Astrocyte (in vitro differentiated cells and primary cell): ENCODE results near the gene SPTB. TPM values are rescaled to one million over a fixed set of nuclear protein-coding genes. Genes with fewer than 3 reads are reported as not detected.

ENCODE experiments used
- DNase-seq: peaks from one replicate; pipeline ENCODE4 v3.0.0-alpha.2; 2010; ENCODE audit warnings: low read depth
- FAIRE-seq: peaks from 2 replicates; lab custom pipeline; 2011; peaks lifted over from hg19 to GRCh38; lab: Jason Lieb, UNC
- H2AFZ ChIP-seq: 2 replicates; pipeline ENCODE4 v1.6.0; 2012; ENCODE audit warnings: low read depth, low read length, inconsistent platforms
- H3K27ac ChIP-seq: 2 replicates; pipeline ENCODE4 v1.5.1; 2011; ENCODE audit warnings: low read depth, low read length, inconsistent platforms
- H3K27me3 ChIP-seq: 2 replicates; pipeline ENCODE4 v1.6.0; 2011; ENCODE audit warnings: low read length, inconsistent platforms; ENCODE audit not compliant: insufficient read depth
- H3K36me3 ChIP-seq: 2 replicates; pipeline ENCODE4 v1.5.1; 2011; ENCODE audit warnings: low read length, inconsistent platforms; ENCODE audit not compliant: insufficient read depth
- H3K4me1 ChIP-seq: 2 replicates; pipeline ENCODE4 v1.5.1; 2011; ENCODE audit warnings: low read length, inconsistent platforms; ENCODE audit not compliant: insufficient read depth
- H3K4me2 ChIP-seq: 2 replicates; pipeline ENCODE4 v1.6.0; 2012; ENCODE audit warnings: low read length, inconsistent platforms
- H3K4me3 ChIP-seq: 2 replicates; pipeline ENCODE4 v1.5.1; 2011; ENCODE audit warnings: low read depth, mild to moderate bottlenecking, low read length, inconsistent platforms; ENCODE audit not compliant: insufficient read depth
- H3K79me2 ChIP-seq: 2 replicates; pipeline ENCODE4 v1.6.0; 2012; ENCODE audit warnings: mild to moderate bottlenecking, low read length, inconsistent platforms; ENCODE audit not compliant: insufficient read depth
- H3K9ac ChIP-seq: 2 replicates; pipeline ENCODE4 v1.6.0; 2012; ENCODE audit warnings: mild to moderate bottlenecking, low read length, inconsistent platforms
- H3K9me3 ChIP-seq: 2 replicates; pipeline ENCODE4 v1.5.1; 2012; ENCODE audit warnings: low read depth, mild to moderate bottlenecking, low read length, inconsistent platforms; ENCODE audit not compliant: insufficient read depth
- H4K20me1 ChIP-seq: 2 replicates; pipeline ENCODE4 v1.6.0; 2012; ENCODE audit warnings: low read length, inconsistent platforms; ENCODE audit not compliant: insufficient read depth
- H3K27ac Mint-ChIP-seq: one replicate; pipeline ENCODE4 v1.8.0; 2021; ENCODE audit warnings: mild to moderate bottlenecking, mixed read lengths; ENCODE audit not compliant: unreplicated experiment
- H3K27me3 Mint-ChIP-seq: one replicate; pipeline ENCODE4 v1.8.0; 2021; ENCODE audit warnings: low read depth, mixed read lengths; ENCODE audit not compliant: unreplicated experiment
- H3K36me3 Mint-ChIP-seq: one replicate; pipeline ENCODE4 v1.8.0; 2021; ENCODE audit warnings: low read depth, mixed read lengths; ENCODE audit not compliant: unreplicated experiment
- H3K4me1 Mint-ChIP-seq: one replicate; pipeline ENCODE4 v1.8.0; 2021; ENCODE audit warnings: low read depth, mixed read lengths; ENCODE audit not compliant: unreplicated experiment
- H3K4me3 Mint-ChIP-seq: one replicate; pipeline ENCODE4 v1.8.0; 2021; ENCODE audit warnings: mild to moderate bottlenecking, moderate library complexity, mixed read lengths; ENCODE audit not compliant: unreplicated experiment
- H3K9me3 Mint-ChIP-seq: one replicate; pipeline ENCODE4 v1.8.0; 2021; ENCODE audit warnings: mild to moderate bottlenecking, mixed read lengths; ENCODE audit not compliant: unreplicated experiment
- EZH2 ChIP-seq: IDR thresholded peaks from 2 replicates; pipeline ENCODE4 v1.6.1; 2012; ENCODE audit warnings: mild to moderate bottlenecking, low read length, inconsistent platforms; ENCODE audit not compliant: insufficient read depth
- total RNA-seq: library from RNA; stranded (reverse); gene quantifications from 2 replicates; pipeline ENCODE4 v1.2.1, GENCODE V29; 2021
- TF ChIP-seq, protein P1 (sequence below): IDR thresholded peaks from 2 replicates; pipeline ENCODE4 v1.5.1; 2011; ENCODE audit warnings: low read depth, mild to moderate bottlenecking, inconsistent platforms, low read length, moderate library complexity; ENCODE audit not compliant: insufficient read depth

SPTB gene
- total RNA-seq, 1 donor from 2014 or later = 0.32 TPM

DNA sequence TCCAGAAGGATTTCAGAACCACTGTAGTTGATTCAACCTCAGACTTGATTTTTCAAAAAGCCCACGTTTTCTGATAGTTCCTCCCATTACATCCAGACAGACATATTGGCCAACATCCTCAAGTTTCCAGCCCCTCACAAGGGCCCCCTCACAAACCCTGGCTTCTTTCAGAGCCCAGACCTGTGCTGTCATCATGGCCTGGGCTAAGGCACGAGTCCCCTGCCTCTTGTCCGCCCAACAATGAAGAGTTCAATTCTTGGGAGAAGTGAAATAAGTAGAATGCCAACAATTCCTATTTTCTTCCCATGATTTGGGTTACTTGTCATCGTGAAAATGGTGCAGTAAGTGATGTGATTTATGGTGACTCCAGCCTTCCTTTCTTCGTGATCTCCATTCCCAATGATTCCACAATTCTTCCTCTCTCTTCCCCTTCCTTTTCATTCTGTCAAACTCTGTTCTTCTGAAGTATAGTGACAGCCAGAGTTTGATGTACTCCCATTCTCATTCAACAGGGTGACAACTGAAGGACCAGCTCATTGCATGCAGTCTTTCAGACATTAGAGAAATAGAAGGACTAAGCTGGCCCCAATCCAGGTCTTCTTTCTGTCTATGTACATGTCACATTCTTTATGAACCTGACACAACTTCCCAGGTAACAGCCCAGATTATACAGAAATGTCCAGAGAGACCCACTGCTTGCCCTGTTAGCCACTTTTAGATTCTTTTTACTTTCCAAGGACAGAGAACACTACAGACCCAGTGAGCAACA, 29.2 kb downstream of the SPTB start:
- no peaks in the 10 kb centered on the region for H3K36me3 ChIP-seq
- H2AFZ ChIP-seq = no peak overlapping the region
- H4K20me1 ChIP-seq = no peaks in the 10 kb centered on the region
- Mint-ChIP-seq H3K9me3 (peaks cover 5% of the 10 kb centered on the region), H3K27me3 (peaks cover 21% of the 10 kb centered on the region), H3K27ac (no peak overlapping the region), H3K36me3 (no peaks in the 10 kb centered on the region), H3K4me1 (peaks cover 4% of the 10 kb centered on the region), H3K4me3 (no peak overlapping the region)
- no peaks in the 10 kb centered on the region for H3K9me3 ChIP-seq
- no peak overlapping the region for H3K27ac ChIP-seq
- H3K79me2 ChIP-seq = no peaks in the 10 kb centered on the region
- TF ChIP-seq, protein P1, sequence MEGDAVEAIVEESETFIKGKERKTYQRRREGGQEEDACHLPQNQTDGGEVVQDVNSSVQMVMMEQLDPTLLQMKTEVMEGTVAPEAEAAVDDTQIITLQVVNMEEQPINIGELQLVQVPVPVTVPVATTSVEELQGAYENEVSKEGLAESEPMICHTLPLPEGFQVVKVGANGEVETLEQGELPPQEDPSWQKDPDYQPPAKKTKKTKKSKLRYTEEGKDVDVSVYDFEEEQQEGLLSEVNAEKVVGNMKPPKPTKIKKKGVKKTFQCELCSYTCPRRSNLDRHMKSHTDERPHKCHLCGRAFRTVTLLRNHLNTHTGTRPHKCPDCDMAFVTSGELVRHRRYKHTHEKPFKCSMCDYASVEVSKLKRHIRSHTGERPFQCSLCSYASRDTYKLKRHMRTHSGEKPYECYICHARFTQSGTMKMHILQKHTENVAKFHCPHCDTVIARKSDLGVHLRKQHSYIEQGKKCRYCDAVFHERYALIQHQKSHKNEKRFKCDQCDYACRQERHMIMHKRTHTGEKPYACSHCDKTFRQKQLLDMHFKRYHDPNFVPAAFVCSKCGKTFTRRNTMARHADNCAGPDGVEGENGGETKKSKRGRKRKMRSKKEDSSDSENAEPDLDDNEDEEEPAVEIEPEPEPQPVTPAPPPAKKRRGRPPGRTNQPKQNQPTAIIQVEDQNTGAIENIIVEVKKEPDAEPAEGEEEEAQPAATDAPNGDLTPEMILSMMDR = no peak
- TF ChIP-seq EZH2 = no peak
- no peak overlapping the region for H3K4me3 ChIP-seq
- H3K4me1 ChIP-seq = peaks cover 3% of the 10 kb centered on the region
- DNase-seq (no peak), FAIRE-seq (no peak)
- peaks cover 61% of the 10 kb centered on the region for H3K27me3 ChIP-seq
- H3K4me2 ChIP-seq = no peak overlapping the region
- H3K9ac ChIP-seq = no peak overlapping the region

DNA sequence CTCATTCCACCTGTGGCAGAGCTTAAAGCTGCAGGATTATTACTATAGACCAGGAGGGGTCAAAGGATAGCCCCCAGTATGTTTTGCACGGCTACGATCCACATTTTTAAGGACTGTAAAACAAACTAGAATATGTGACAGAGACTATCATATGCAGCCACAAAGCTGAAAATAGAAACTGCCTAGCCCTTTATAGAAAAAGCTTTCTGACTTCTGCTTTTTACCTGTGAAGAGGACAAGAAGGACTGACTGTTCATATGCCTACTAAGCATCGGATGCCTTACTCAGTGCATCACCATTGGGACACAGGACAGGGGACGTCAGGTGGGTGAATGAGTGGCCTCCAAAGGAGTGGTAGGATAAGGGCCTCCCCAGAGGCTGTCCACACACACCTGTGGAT, 29.8 kb downstream of the SPTB start:
- FAIRE-seq (no peak), DNase-seq (no peak)
- Mint-ChIP-seq H3K4me3 (no peak overlapping the region), H3K4me1 (peaks cover 7% of the 10 kb centered on the region), H3K27ac (no peak overlapping the region), H3K27me3 (peaks cover 20% of the 10 kb centered on the region), H3K9me3 (peaks cover 5% of the 10 kb centered on the region), H3K36me3 (no peaks in the 10 kb centered on the region)
- TF ChIP-seq, protein P1 = no peak
- TF ChIP-seq EZH2 = no peak
- no peaks in the 10 kb centered on the region for H3K9me3 ChIP-seq
- no peaks in the 10 kb centered on the region for H3K79me2 ChIP-seq
- H3K4me1 ChIP-seq = peaks cover 3% of the 10 kb centered on the region
- no peak overlapping the region for H3K9ac ChIP-seq
- peaks cover 62% of the 10 kb centered on the region for H3K27me3 ChIP-seq
- H3K4me3 ChIP-seq = no peak overlapping the region
- H3K36me3 ChIP-seq = no peaks in the 10 kb centered on the region
- H3K27ac ChIP-seq = no peak overlapping the region
- no peak overlapping the region for H2AFZ ChIP-seq
- H4K20me1 ChIP-seq = no peaks in the 10 kb centered on the region
- no peak overlapping the region for H3K4me2 ChIP-seq

DNA sequence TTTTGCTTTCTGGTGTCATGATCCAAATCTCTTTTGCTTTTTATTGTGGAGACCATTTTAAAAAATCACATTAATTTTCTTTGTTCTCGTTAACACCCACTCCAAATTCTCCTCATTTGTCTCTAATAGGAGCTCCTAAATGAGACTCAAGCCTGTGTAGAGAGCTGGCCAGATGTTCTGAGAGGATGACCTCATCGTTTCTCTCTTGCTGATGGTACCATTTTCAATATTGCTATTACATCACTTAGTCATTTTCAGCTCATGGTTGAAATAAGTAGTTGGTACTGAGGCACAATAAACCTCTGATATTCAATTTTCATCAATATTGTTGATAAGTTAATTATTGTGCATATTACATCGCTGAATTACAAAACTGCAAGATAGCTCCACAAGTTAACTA, 31.5 kb downstream of the SPTB start:
- H3K36me3 ChIP-seq = no peaks in the 10 kb centered on the region
- H3K79me2 ChIP-seq = no peaks in the 10 kb centered on the region
- Mint-ChIP-seq H3K9me3 (peaks cover 5% of the 10 kb centered on the region), H3K27me3 (peaks cover 22% of the 10 kb centered on the region), H3K4me1 (peaks cover 10% of the 10 kb centered on the region), H3K36me3 (no peaks in the 10 kb centered on the region), H3K27ac (no peak overlapping the region), H3K4me3 (no peak overlapping the region)
- FAIRE-seq (no peak), DNase-seq (no peak)
- peaks cover 3% of the 10 kb centered on the region for H3K4me1 ChIP-seq
- H3K4me3 ChIP-seq = no peak overlapping the region
- TF ChIP-seq EZH2 = no peak
- TF ChIP-seq, protein P1 = no peak
- no peak overlapping the region for H3K4me2 ChIP-seq
- H4K20me1 ChIP-seq = no peaks in the 10 kb centered on the region
- no peaks in the 10 kb centered on the region for H3K9me3 ChIP-seq
- H3K27ac ChIP-seq = no peak overlapping the region
- H3K9ac ChIP-seq = no peak overlapping the region
- no peak overlapping the region for H2AFZ ChIP-seq
- H3K27me3 ChIP-seq = peaks cover 77% of the 10 kb centered on the region
